Measurements from ENCODE around the gene UBE3C. TPM values are rescaled to one million over a fixed set of nuclear protein-coding genes. Genes with fewer than 3 reads are reported as not detected.

The UBE3C gene
- total RNA-seq, 4 donors from 2014 or later: 62.6 to 91.8 (median 73.7) TPM

- TF ChIP-seq, protein P1, sequence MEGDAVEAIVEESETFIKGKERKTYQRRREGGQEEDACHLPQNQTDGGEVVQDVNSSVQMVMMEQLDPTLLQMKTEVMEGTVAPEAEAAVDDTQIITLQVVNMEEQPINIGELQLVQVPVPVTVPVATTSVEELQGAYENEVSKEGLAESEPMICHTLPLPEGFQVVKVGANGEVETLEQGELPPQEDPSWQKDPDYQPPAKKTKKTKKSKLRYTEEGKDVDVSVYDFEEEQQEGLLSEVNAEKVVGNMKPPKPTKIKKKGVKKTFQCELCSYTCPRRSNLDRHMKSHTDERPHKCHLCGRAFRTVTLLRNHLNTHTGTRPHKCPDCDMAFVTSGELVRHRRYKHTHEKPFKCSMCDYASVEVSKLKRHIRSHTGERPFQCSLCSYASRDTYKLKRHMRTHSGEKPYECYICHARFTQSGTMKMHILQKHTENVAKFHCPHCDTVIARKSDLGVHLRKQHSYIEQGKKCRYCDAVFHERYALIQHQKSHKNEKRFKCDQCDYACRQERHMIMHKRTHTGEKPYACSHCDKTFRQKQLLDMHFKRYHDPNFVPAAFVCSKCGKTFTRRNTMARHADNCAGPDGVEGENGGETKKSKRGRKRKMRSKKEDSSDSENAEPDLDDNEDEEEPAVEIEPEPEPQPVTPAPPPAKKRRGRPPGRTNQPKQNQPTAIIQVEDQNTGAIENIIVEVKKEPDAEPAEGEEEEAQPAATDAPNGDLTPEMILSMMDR (IDR thresholded peaks at IDR 0.05; ENCODE audit: low read depth): no peak
These were observed 124.4 kb downstream of the UBE3C start for GRCh38 chr7:157263156-157263555.

GRCh38 chr7:157265051-157265450 lies 126.3 kb downstream of the UBE3C start:
- TF ChIP-seq, protein P1 (IDR thresholded peaks at IDR 0.05; ENCODE audit: low read depth): no peak

DNA sequence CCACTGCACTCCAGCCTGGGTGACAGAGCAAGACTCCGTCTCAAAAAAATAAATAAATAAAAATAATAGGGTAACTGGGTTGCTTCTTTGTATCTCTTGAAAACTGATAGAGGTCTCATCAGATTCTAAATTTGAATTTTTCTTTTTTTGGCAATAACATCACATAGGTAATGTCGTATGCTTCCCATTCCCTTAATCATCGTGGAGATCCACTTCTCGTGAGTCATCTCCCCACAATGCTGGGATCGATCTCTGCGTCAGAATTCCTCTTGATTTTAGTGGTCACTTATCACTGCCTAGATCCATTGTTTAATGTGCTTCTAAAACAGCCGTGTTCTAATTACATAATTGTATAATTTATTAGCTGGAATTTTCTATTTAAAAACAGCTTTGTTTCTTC lies 127.5 kb downstream of the UBE3C start:
- TF ChIP-seq, protein P1 (IDR thresholded peaks at IDR 0.05; ENCODE audit: low read depth): no peak

GRCh38 chr7:157267516-157267915 lies 128.8 kb downstream of the UBE3C start:
- TF ChIP-seq, protein P1 (IDR thresholded peaks at IDR 0.05; ENCODE audit: low read depth): no peak

GRCh38 chr7:157267956-157268355 lies 129.2 kb downstream of the UBE3C start:
- TF ChIP-seq, protein P1 (IDR thresholded peaks at IDR 0.05; ENCODE audit: low read depth): no peak

DNA sequence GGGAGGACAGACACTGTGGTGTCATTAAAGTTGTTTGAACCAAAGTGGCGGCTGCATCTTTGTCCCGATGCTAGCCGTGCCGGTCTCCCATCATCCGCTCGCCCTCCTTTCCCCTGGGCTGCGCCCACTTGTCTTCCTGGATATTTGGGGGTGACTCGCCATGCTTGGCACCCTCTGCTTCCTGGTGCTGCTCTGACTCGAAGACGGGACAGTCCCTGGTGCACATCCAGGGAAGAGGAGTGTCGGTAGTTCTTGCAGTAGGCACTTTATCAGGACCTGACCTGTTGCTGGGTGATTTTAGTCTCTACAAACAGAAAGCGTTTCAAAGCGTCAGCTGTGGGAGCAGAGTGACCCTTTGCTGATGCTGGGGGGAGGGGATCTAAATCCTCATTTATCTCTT lies 129.8 kb downstream of the UBE3C start:
- TF ChIP-seq, protein P1 (IDR thresholded peaks at IDR 0.05; ENCODE audit: low read depth): no peak

GRCh38 chr7:157269341-157270059 lies 130.8 kb downstream of the UBE3C start:
- TF ChIP-seq, protein P1 (IDR thresholded peaks at IDR 0.05; ENCODE audit: low read depth): no peak
